GM19023 (cell line): ENCODE measurements around the gene C19orf25.
"Not testable (repeated sequence)": the region's sequence is repeated elsewhere in the genome, so short reads cannot be mapped to it uniquely, and the experiment has no call there.

Source experiments
- ATAC-seq: cut with Tn5 transposase; IDR thresholded peaks from one replicate; pipeline ENCODE4 v1.9.1; 2021; ENCODE audit warnings: mild to moderate bottlenecking, moderate library complexity; ENCODE audit not compliant: unreplicated experiment

C19orf25 gene

GRCh38 chr19:1450735-1451731 is 28.0 kb downstream of the C19orf25 start:
- no peak for ATAC-seq

GRCh38 chr19:1449467-1450442 is 29.3 kb downstream of the C19orf25 start, which contains the start of gene APC2:
TSS of gene APC2 (plus strand) at chr19:1450121. CDS start at chr19:1453002, 2,881 bp downstream.
- no peak for ATAC-seq

- no peak for ATAC-seq
Observed at GRCh38 chr19:1447944-1448343, 31.1 kb downstream of the C19orf25 start.

DNA sequence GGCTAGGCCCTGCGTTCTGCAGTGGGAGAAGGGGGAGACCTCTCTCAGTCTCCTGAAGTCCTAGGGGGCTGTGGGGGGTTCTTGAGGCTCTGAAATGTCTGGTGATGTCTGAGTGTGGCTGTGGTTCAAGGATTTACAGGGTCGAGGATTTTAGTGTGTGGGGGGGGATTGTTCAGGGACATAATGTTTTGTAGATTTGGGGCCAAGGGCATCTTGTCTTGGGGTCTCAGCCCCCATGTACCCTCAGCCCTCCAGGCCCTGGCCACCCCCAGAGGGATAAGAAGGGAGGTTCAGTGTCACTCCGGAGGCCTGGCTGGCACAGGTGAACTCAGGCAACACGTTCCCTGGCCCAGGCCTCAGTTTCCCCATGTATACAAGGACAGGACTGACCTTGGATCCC is 31.5 kb downstream of the C19orf25 start:
- no peak for ATAC-seq

DNA sequence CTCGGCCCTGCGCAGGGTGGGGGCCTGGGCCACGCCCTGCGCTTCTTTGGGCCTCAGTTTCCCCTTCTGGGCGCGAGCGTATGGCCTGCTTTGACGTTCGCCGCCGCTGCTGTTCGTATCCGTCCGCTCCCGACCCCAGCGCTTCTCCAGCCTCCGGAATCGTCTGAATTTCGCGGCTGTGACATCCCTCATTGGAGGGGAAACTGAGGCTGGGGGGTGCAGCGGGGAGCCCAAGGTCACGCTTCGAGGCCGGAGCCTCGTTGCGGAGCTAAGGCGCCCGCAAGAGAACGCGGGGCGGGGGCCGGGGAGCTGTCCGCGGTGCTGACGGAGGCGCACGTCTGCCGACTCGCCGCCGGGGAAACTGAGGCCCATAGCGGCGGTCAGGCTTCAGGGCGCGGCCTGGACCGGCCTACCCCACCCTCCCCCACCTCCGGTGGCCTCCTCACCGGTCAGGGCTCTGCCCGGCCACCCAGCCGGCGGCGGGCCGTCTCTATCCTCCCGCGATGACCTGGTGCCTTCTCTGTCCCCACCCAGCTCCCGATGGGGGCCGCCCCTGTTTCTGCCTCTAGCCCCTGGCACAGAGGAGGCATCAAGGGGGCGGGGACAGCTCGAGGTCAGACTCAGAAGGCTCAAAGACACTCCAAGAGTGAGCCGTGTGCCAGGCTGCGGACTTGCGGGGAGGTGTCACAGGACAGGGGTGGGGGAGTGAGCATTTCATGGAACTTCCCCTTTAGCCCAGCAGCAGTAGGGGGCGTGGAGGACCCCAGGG is 32.1 kb downstream of the C19orf25 start:
- ATAC-seq, result no peak

DNA sequence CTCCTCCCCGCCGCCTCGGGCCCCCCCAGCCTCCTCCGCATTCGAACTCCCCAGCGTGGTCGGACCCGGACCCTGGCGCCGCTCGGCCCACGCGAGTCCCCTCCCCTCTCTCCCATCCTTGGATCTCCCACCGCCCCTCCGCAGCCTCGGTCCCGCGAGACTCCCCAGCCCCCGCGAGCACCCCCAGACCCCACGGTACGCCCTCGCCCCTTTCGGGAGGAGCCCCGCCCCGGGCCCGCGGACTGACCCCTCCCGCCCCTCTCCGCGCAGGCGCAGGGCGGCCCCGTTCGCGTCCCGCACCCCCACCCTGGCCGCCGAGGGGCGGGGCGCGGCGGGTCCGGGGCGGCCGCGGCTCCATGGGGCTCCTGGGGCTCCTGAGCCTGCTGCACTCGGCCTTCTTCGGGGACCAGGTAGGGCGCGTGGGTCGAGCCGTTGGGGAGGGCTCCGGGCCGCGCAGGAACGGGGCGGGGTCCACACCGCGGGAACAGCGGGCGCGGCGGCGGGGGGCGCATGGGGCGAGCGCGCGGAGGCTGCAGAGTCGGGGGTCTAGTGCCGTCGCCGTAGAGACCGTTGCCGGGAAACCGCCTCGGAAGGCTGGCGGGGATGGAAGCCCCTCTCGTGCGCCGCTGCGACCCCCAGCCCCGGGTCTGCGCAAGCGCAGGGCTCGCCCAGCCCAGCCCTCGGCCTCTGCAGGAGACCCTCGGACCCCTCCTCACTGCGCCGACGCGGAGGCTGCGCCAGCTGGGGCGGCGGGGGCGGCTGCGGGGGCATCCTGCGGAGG is 32.9 kb downstream of the C19orf25 start:
- ATAC-seq, result no peak

- ATAC-seq, result peak; percentile 73
Observed at GRCh38 chr19:1445185-1445931, 33.7 kb downstream of the C19orf25 start.

- ATAC-seq, result no peak
Observed at GRCh38 chr19:1441677-1442438, 37.2 kb downstream of the C19orf25 start.

DNA sequence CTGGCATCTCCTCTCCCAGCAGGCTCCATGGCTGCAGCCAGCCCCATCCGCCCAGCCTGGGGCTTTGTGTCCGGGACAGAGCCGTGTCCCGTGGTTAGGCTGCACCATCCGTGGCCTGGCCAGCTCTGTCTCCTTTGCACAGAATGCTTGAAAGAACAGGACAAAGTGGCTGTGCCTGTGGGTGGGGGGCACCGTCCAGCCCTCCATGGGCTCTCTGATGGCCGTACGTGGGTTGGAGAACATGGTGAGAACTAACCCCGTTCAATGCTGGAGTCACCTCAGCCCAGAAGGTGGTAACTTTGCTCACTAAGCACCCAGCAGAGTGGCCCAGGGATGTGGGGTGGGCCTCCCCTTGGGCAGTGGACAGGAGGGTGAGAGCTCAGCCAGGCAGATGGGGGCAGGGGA is 38.0 kb downstream of the C19orf25 start:
- no peak for ATAC-seq

- no peak for ATAC-seq
Observed at GRCh38 chr19:1440418-1440801, 38.6 kb downstream of the C19orf25 start.

- ATAC-seq, result not testable (repeated sequence)
Observed at GRCh38 chr19:1439525-1440417, 39.2 kb downstream of the C19orf25 start.

- ATAC-seq, result no peak
Observed at GRCh38 chr19:1438933-1439354, 40.1 kb downstream of the C19orf25 start.

DNA sequence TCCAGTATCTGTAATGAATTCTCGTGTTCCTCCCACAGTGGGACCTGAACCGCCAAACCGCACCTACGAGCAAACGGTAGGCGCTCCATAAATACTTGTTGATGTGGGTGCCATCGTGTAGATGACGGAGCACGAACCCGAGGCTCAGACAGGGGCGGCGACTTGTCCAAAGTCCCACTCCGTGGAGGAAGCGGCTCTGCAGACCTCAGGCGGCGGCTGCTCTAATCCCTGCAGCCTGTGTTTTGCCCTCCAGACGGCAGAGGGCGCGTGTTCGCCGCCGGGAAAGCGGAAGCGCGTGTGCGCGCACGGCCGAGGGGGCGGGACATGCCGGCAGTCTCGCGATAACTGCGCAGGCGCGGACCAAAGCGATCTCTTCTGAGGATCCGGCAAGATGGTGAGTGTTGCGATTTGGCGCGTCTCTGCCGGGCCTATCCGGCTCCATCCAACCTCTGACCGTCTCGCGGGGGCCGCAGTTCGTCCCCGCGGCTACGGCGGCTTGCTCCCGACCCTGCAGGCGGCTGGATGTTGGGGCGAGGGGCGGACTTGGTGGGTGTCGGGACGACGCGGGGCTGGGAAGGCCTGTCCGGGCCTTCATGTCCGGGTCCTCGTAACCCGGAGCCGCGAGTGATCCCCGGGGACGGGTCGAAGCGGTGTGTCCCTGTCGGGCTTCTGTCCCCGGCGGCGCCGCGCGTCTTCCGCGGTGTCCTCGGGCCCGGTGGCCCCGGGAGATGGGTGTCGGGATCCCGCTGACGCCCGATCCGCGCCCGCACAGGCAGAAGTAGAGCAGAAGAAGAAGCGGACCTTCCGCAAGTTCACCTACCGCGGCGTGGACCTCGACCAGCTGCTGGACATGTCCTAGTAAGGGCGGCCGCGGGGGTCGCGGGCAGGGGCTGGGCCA is 40.7 kb downstream of the C19orf25 start, which contains the start of gene RPS15:
TSS of gene RPS15 (plus strand) at position 362 of the 898 bp plus-strand sequence. CDS start at position 392, 30 bp downstream.
- peak; percentile 77 for ATAC-seq

DNA sequence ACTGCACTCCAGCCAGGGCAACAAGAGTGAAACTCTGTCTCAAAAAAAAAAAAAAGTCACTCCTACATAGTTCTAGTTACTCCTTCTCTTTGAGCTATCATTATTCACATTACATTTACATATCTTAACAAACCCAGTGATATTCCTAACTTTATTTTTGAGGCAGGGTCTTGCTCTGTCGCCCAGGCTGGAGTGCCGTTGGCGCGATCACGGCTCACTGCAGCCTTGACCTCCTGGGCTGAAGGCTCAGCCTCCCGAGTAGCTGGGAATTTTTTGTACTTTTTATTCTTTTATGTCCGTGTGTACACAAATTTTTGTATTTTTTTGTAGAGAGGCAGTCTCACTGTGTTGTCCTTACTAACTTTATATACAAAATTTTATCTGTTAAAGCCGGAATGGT is 41.4 kb downstream of the C19orf25 start:
- ATAC-seq, result no peak

DNA sequence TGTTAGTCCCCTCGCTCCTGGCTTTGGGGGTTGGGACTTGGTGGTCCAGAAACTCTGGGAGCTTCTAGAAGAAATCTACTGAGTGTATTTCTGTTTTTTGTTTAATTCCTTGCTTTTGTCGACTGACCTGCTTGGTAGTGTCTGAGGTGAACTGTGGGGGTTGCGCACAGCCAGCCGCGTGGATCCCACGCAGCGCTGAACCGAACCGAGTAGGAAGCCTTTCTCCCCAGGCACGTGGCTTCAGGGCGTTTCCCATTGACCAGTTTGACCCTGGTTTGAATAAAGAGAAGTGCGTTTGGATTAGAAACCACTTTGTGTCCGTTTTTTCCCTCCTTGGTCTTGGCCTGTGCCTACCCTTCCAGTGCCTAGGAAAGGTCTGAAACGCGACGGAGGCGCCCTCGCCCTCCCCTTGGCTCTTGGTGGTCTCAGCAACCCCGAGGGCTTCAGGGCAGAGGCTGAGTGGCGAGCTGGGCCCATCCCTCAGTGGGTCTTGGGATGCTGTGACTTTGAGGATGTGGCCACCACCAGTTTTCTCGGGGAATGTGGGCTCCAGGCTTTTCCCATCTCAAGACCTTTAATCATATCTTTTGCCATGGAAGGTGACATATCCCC is 43.5 kb downstream of the C19orf25 start:
- no peak for ATAC-seq
